ENCODE measurements around the gene GRM7. TPM values are rescaled to one million over a fixed set of nuclear protein-coding genes. Genes with fewer than 3 reads are reported as not detected.

Gene GRM7
- polyA plus RNA-seq, 1 donor from 2014 or later, result 23.8 TPM

DNA sequence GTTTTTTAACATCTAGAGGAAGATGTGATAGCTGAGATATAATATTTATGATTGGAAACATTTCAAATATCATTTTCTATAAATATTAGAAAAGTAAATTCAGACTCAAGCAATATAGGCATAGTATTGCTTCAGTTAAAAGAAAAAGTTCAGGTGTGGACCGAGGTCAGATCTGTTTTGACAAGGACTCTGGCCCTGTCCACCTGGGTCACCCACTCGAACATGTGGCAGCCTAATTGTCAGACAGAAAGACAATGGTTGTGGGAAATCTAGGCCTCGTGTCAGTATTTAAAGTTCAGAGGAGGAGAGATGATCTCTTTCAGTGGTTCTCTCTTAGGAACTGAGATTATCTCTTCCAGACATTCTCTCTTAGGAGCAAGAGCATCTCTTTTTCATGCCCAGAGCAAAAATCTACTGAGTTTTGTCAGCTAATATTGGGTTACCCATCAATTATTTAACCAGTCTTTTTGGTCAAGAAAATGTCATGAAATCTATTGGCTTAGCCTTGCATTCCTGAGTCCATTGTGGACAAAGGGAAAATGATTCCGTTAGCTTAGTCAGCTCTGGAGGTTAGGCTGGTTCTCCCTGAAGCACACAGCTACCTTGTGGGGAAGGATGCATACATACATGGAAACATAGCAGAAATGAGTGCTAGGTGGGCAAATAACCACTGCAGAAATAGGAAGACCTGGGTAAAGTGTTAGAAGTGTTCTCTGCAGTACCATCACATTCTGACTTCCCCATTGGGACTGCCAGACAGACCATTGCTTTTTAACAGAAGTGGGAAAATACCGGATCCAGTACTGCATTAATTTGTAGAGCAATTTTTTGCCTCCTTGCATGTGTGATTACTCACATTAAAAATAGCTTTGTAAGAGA is 343.3 kb downstream of the GRM7 start:
- Histone ChIP-seq H3K9me2 (ENCODE audit: insufficient read depth, low read length) (no peaks in the 10 kb centered on the region), H4K20me1 (ENCODE audit: insufficient read depth) (no peaks in the 10 kb centered on the region), H3K36me3 (ENCODE audit: insufficient read depth, low read length) (no peaks in the 10 kb centered on the region), H3K9ac (ENCODE audit: low read length) (no peak overlapping the region), H3K79me2 (replicated peaks; ENCODE audit: insufficient read depth, low read length) (no peaks in the 10 kb centered on the region), H3F3A (ENCODE audit: insufficient read depth, low read length, poor library complexity, severe bottlenecking) (no peaks in the 10 kb centered on the region), H3K27ac (ENCODE audit: low read length) (no peak overlapping the region), H3K4me3 (ENCODE audit: low read length) (no peak overlapping the region), H3K9me3 (ENCODE audit: low read length) (no peaks in the 10 kb centered on the region), H2AFZ (ENCODE audit: low read depth, low read length) (no peak overlapping the region), H3K4me2 (ENCODE audit: low read length) (no peak overlapping the region), H3K27me3 (ENCODE audit: insufficient read depth, low read depth, low read length) (no peaks in the 10 kb centered on the region)
- TF ChIP-seq TAF1 (IDR thresholded peaks at IDR 0.05; ENCODE audit: low read depth), result no peak
- no peak for TF ChIP-seq EP300 (conservative IDR thresholded peaks at IDR 0.05; ENCODE audit: poor library complexity, severe bottlenecking)
- TF ChIP-seq, protein P1, sequence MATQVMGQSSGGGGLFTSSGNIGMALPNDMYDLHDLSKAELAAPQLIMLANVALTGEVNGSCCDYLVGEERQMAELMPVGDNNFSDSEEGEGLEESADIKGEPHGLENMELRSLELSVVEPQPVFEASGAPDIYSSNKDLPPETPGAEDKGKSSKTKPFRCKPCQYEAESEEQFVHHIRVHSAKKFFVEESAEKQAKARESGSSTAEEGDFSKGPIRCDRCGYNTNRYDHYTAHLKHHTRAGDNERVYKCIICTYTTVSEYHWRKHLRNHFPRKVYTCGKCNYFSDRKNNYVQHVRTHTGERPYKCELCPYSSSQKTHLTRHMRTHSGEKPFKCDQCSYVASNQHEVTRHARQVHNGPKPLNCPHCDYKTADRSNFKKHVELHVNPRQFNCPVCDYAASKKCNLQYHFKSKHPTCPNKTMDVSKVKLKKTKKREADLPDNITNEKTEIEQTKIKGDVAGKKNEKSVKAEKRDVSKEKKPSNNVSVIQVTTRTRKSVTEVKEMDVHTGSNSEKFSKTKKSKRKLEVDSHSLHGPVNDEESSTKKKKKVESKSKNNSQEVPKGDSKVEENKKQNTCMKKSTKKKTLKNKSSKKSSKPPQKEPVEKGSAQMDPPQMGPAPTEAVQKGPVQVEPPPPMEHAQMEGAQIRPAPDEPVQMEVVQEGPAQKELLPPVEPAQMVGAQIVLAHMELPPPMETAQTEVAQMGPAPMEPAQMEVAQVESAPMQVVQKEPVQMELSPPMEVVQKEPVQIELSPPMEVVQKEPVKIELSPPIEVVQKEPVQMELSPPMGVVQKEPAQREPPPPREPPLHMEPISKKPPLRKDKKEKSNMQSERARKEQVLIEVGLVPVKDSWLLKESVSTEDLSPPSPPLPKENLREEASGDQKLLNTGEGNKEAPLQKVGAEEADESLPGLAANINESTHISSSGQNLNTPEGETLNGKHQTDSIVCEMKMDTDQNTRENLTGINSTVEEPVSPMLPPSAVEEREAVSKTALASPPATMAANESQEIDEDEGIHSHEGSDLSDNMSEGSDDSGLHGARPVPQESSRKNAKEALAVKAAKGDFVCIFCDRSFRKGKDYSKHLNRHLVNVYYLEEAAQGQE (IDR thresholded peaks at IDR 0.05; ENCODE audit: borderline replicate concordance), result no peak
- TF ChIP-seq EZH2 (IDR thresholded peaks at IDR 0.05; ENCODE audit: borderline replicate concordance, insufficient read depth, low read length, poor library complexity, severe bottlenecking), result no peak
- TF ChIP-seq, protein P2, sequence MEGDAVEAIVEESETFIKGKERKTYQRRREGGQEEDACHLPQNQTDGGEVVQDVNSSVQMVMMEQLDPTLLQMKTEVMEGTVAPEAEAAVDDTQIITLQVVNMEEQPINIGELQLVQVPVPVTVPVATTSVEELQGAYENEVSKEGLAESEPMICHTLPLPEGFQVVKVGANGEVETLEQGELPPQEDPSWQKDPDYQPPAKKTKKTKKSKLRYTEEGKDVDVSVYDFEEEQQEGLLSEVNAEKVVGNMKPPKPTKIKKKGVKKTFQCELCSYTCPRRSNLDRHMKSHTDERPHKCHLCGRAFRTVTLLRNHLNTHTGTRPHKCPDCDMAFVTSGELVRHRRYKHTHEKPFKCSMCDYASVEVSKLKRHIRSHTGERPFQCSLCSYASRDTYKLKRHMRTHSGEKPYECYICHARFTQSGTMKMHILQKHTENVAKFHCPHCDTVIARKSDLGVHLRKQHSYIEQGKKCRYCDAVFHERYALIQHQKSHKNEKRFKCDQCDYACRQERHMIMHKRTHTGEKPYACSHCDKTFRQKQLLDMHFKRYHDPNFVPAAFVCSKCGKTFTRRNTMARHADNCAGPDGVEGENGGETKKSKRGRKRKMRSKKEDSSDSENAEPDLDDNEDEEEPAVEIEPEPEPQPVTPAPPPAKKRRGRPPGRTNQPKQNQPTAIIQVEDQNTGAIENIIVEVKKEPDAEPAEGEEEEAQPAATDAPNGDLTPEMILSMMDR (IDR thresholded peaks at IDR 0.05; ENCODE audit: poor library complexity, severe bottlenecking), result no peak
- no peak for TF ChIP-seq POLR2AphosphoS5 (IDR thresholded peaks at IDR 0.05)
- no peak for TF ChIP-seq SMC3 (conservative IDR thresholded peaks at IDR 0.05; ENCODE audit: poor library complexity)
- no peak for TF ChIP-seq RAD21 (conservative IDR thresholded peaks at IDR 0.05)
- TF ChIP-seq MXI1 (conservative IDR thresholded peaks at IDR 0.05; ENCODE audit: poor library complexity, severe bottlenecking), result no peak

DNA sequence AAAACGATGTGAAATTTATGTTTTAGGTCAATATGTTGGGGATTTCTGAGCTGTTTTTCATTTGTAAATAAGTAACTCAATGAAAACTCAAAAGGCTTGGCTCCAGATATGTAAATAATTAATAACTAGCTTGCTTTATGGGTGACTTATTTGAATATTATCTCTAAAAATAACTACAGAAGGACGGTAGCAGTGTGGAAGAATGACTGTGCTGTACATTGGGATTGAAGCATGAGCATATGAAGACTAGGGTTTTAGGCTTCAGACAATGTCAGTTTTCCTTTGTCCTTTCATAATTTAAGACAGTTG is 343.9 kb downstream of the GRM7 start:
- no peak overlapping the region for H3K27ac ChIP-seq (ENCODE audit: low read length)
- H3K4me2 ChIP-seq (ENCODE audit: low read length), result no peak overlapping the region
- H3F3A ChIP-seq (ENCODE audit: insufficient read depth, low read length, poor library complexity, severe bottlenecking), result no peaks in the 10 kb centered on the region
- no peaks in the 10 kb centered on the region for H3K9me2 ChIP-seq (ENCODE audit: insufficient read depth, low read length)
- H2AFZ ChIP-seq (ENCODE audit: low read depth, low read length), result no peak overlapping the region
- TF ChIP-seq RAD21 (conservative IDR thresholded peaks at IDR 0.05), result no peak
- TF ChIP-seq SMC3 (conservative IDR thresholded peaks at IDR 0.05; ENCODE audit: poor library complexity), result no peak
- TF ChIP-seq, protein P2 (IDR thresholded peaks at IDR 0.05; ENCODE audit: poor library complexity, severe bottlenecking), result no peak
- TF ChIP-seq EP300 (conservative IDR thresholded peaks at IDR 0.05; ENCODE audit: poor library complexity, severe bottlenecking), result no peak
- TF ChIP-seq TAF1 (IDR thresholded peaks at IDR 0.05; ENCODE audit: low read depth), result no peak
- TF ChIP-seq, protein P1 (IDR thresholded peaks at IDR 0.05; ENCODE audit: borderline replicate concordance), result no peak
- no peak for TF ChIP-seq POLR2AphosphoS5 (IDR thresholded peaks at IDR 0.05)
- no peak for TF ChIP-seq MXI1 (conservative IDR thresholded peaks at IDR 0.05; ENCODE audit: poor library complexity, severe bottlenecking)
- TF ChIP-seq EZH2 (IDR thresholded peaks at IDR 0.05; ENCODE audit: borderline replicate concordance, insufficient read depth, low read length, poor library complexity, severe bottlenecking), result no peak
- H3K4me3 ChIP-seq (ENCODE audit: low read length), result no peak overlapping the region
- H3K27me3 ChIP-seq (ENCODE audit: insufficient read depth, low read depth, low read length), result no peaks in the 10 kb centered on the region
- no peaks in the 10 kb centered on the region for H3K36me3 ChIP-seq (ENCODE audit: insufficient read depth, low read length)
- H3K79me2 ChIP-seq (replicated peaks; ENCODE audit: insufficient read depth, low read length), result no peaks in the 10 kb centered on the region
- H3K9me3 ChIP-seq (ENCODE audit: low read length), result no peaks in the 10 kb centered on the region
- H3K9ac ChIP-seq (ENCODE audit: low read length), result no peak overlapping the region
- no peaks in the 10 kb centered on the region for H4K20me1 ChIP-seq (ENCODE audit: insufficient read depth)
